Gastrocnemius medialis (tissue), 4 donors: ENCODE results near the gene OCSTAMP. TPM values are rescaled to one million over a fixed set of nuclear protein-coding genes. Genes with fewer than 3 reads are reported as not detected.

Source experiments
- ATAC-seq, 2 donors: fragments of 150-250 bp; one replicate each; pipeline ENCODE4 v1.9.1; 2016
- DNase-seq, 2 donors: peaks; one replicate each; pipeline ENCODE4 v3.0.0-alpha.2; 2019
- H3K27ac ChIP-seq, 4 donors: fragments of 200-600 bp; sonication (generic); 1 replicate in 1 of 4; 2 replicates in 3 of 4; pipeline ENCODE4 v1.5.1; 2016 to 2018; ENCODE audit warnings: mild to moderate bottlenecking in 2 of 4, moderate library complexity in 1 of 4
- H3K27me3 ChIP-seq, 3 donors: fragments of 200-600 bp; sonication (generic) in 2 of 3; 1 replicate in 1 of 3; 2 replicates in 2 of 3; pipeline versions ENCODE4 v1.5.1 to v1.6.0; 2016 to 2019; ENCODE audit warnings: mild to moderate bottlenecking in 1 of 3, moderate library complexity in 1 of 3
- H3K36me3 ChIP-seq, 2 donors: fragments of 200-600 bp; sonication (generic) in 1 of 2; one replicate each; pipeline ENCODE4 v1.5.1; 2017 to 2018
- H3K4me1 ChIP-seq, 2 donors: fragments of 200-600 bp; sonication (generic) in 1 of 2; one replicate each; pipeline ENCODE4 v1.5.1; 2016 to 2017; ENCODE audit warnings: mild to moderate bottlenecking in 2 of 2
- H3K4me3 ChIP-seq, 4 donors: fragments of 200-600 bp; sonication (generic) in 3 of 4; 1 replicate in 1 of 4; 2 replicates in 3 of 4; pipeline ENCODE4 v1.5.1; 2016 to 2019; ENCODE audit warnings: mild to moderate bottlenecking in 2 of 4
- H3K9me3 ChIP-seq, 3 donors: fragments of 200-600 bp; sonication (generic) in 2 of 3; 1 replicate in 1 of 3; 2 replicates in 2 of 3; pipeline ENCODE4 v1.5.1; 2016 to 2019
- POLR2A ChIP-seq, 2 donors: fragments of 450-650 bp; IDR thresholded peaks; one replicate each; pipeline ENCODE4 v1.6.1; 2017; ENCODE audit warnings: antibody characterized with exemption in 2 of 2, mild to moderate bottlenecking in 2 of 2, moderate library complexity in 2 of 2
- in situ Hi-C, 4 donors: fragments of 200-750 bp; cut with MboI; loops; one replicate each; pipeline versions ENCODE4 v1.15.0 to v1.8.0; 2017; ENCODE audit warnings: low sequenced_read_pairs in 4 of 4
- intact Hi-C: fragments of 100-400 bp; cut with DNase I; formaldehyde crosslinking; loops from one replicate; pipeline ENCODE4 v1.15.1; 2023; ENCODE audit warnings: low total_unique reads
- total RNA-seq, 4 donors: library from RNA; depleted of rRNA; stranded (reverse); fragments of >200 nt; gene quantifications; one replicate each; pipeline versions ENCODE4 v1.1.0 to v1.2.3, GENCODE V29; 2016
- TF ChIP-seq, protein P1 (sequence below), 5 experiments: fragments of 450-650 bp in 3 of 5; fragments of 200-600 bp in 2 of 5; sonication (generic) in 2 of 5; IDR thresholded peaks in 4 of 5; conservative IDR thresholded peaks in 1 of 5; 1 replicate in 4 of 5; 2 replicates in 1 of 5; pipeline ENCODE4 v1.5.1; 2016 to 2019; ENCODE audit warnings: antibody characterized with exemption in 5 of 5, mild to moderate bottlenecking in 3 of 5, moderate library complexity in 3 of 5

Gene OCSTAMP
- total RNA-seq, 4 donors from 2014 or later = not detected

DNA sequence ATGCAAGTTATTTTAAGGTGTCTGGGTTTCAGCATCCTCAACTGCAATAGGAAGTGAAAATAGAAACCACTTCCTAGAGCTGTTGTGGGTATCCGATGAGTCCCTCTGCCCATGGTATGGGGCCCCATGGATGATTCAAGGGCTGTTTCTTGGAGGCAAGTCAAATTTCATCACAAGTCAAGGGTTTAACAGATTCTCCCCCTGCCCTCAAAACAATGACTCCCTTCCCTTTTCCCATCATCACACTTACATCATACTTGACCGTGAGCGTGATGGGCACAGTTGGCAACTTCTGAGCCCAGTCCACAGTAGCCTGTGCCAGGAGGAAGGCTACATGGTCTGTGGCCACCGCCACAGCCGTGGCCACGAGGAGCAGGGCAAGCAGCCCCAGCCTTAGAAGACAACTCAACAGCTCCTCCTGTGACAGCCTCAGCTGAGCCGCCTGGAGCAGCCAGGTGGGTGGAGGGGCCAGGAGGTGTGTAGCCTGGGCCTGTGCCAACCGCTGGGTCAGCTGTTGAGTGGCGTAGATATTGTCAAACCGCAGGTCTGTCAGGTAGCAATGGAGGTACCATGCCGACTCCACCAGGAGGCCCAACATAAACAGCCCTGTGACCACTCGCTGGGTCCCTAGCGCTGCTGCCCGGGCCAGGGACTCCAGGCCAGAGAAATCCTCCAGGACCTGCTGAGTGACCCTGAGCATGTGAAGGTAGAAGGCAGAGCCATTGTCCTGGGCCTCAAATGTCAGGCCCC lies 5.2 kb downstream of the OCSTAMP start:
- TF ChIP-seq, protein P1, sequence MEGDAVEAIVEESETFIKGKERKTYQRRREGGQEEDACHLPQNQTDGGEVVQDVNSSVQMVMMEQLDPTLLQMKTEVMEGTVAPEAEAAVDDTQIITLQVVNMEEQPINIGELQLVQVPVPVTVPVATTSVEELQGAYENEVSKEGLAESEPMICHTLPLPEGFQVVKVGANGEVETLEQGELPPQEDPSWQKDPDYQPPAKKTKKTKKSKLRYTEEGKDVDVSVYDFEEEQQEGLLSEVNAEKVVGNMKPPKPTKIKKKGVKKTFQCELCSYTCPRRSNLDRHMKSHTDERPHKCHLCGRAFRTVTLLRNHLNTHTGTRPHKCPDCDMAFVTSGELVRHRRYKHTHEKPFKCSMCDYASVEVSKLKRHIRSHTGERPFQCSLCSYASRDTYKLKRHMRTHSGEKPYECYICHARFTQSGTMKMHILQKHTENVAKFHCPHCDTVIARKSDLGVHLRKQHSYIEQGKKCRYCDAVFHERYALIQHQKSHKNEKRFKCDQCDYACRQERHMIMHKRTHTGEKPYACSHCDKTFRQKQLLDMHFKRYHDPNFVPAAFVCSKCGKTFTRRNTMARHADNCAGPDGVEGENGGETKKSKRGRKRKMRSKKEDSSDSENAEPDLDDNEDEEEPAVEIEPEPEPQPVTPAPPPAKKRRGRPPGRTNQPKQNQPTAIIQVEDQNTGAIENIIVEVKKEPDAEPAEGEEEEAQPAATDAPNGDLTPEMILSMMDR (IDR thresholded peaks at IDR 0.05 in 4 of 5, conservative IDR thresholded peaks at IDR 0.05 in 1 of 5) = no peak
- no peak for TF ChIP-seq POLR2A (IDR thresholded peaks at IDR 0.05)
- no peak for DNase-seq
- Histone ChIP-seq H3K4me1 (no peaks in the 10 kb centered on the region), H3K9me3 (no peaks in the 10 kb centered on the region), H3K27me3 (peaks cover 0 to 7% (median 0%) of the 10 kb centered on the region in 3 donors), H3K27ac (no peak overlapping the region), H3K4me3 (no peak overlapping the region), H3K36me3 (no peaks in the 10 kb centered on the region)
- in situ Hi-C loops (loop anchor here in 1 of 4 donors (25.0 kb wide), 1 partner anchor 108 kb away; no protein-coding TSS in a partner anchor), intact Hi-C loops (no loop called here)
- ATAC-seq = no peak

DNA sequence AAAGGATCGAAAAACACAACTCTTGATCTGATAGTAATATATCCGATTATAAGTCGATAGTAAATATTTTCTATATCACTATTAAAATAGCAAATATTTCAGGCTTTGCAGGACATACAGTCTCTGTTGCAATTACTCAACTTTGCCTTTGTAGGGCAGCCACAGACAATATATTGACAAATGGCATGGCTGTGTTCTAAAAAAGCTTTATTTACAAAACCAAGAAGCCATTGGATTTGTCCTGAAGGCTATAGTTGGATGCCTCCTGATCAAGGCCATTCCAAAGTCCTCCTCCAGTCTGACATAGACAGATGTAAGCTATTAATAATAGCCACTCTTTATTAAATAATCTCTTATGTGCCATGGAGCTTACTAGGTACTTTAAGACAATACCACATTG lies 5.9 kb downstream of the OCSTAMP start:
- H3K9me3 ChIP-seq = no peaks in the 10 kb centered on the region
- TF ChIP-seq, protein P1 (IDR thresholded peaks at IDR 0.05 in 4 of 5, conservative IDR thresholded peaks at IDR 0.05 in 1 of 5) = no peak
- no peak for TF ChIP-seq POLR2A (IDR thresholded peaks at IDR 0.05)
- H3K27ac ChIP-seq = no peak overlapping the region
- ATAC-seq (no peak), DNase-seq (no peak)
- intact Hi-C loops (no loop called here), in situ Hi-C loops (loop anchor here in 1 of 4 donors (25.0 kb wide), 1 partner anchor 107 kb away; no protein-coding TSS in a partner anchor)
- H3K4me1 ChIP-seq = no peaks in the 10 kb centered on the region
- peaks cover 0 to 7% (median 3%) of the 10 kb centered on the region in 3 donors for H3K27me3 ChIP-seq
- H3K4me3 ChIP-seq = no peak overlapping the region
- no peaks in the 10 kb centered on the region for H3K36me3 ChIP-seq

DNA sequence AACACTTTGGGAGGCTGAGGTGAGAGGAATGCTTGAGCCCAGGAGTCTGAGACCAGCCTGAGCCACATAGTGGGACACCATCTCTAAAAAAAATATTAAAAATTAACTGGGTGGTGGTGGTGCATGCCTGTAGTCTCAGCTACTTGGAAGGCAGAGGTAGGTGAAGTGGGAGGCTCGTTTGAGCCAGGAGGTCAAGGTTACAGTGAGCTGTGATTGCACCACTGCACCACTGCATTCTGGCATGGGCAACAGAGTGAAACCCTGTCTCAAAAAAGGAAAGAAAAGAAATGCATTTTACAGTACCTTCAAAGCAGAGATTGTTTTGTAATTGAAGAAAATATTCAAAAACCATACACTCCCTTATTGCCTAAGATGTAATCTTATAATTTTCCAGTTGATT lies 6.5 kb downstream of the OCSTAMP start:
- Histone ChIP-seq H3K27me3 (peaks cover 0 to 9% (median 7%) of the 10 kb centered on the region in 3 donors), H3K27ac (no peak overlapping the region), H3K4me3 (no peak overlapping the region), H3K36me3 (no peaks in the 10 kb centered on the region), H3K9me3 (no peaks in the 10 kb centered on the region), H3K4me1 (no peaks in the 10 kb centered on the region)
- intact Hi-C loops (no loop called here), in situ Hi-C loops (loop anchor here in 1 of 4 donors (25.0 kb wide), 1 partner anchor 107 kb away; no protein-coding TSS in a partner anchor)
- ATAC-seq = no peak
- no peak for TF ChIP-seq POLR2A (IDR thresholded peaks at IDR 0.05)
- TF ChIP-seq, protein P1 (IDR thresholded peaks at IDR 0.05 in 4 of 5, conservative IDR thresholded peaks at IDR 0.05 in 1 of 5) = no peak
- DNase-seq = no peak

DNA sequence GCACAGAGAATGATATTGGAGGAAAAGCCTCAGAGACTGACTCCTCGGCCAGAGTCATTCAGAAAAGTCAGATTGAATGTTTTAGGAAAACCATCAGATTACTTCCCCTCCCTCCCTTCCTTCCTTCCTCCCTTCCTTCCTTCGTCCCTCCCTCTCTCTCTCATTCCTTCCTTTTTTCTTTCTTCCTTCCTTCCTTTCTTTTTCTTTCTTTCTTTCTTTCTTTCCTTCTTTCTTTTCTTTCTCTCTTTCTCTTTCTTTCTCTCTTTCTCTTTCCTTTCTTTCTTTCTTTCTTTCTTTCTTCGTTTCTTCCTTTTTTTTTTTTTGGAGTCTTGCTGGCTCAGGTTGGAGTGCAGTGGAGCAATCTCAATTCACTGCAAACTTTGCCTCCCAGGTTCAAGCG lies 7.4 kb downstream of the OCSTAMP start:
- TF ChIP-seq POLR2A (IDR thresholded peaks at IDR 0.05) = no peak
- TF ChIP-seq, protein P1 (IDR thresholded peaks at IDR 0.05 in 4 of 5, conservative IDR thresholded peaks at IDR 0.05 in 1 of 5) = no peak
- Histone ChIP-seq H3K27me3 (peaks cover 0 to 10% (median 7%) of the 10 kb centered on the region in 3 donors), H3K27ac (no peak overlapping the region), H3K9me3 (no peaks in the 10 kb centered on the region), H3K4me1 (no peaks in the 10 kb centered on the region), H3K4me3 (no peak overlapping the region), H3K36me3 (no peaks in the 10 kb centered on the region)
- in situ Hi-C loops (loop anchor here in 1 of 4 donors (25.0 kb wide), 1 partner anchor 106 kb away; no protein-coding TSS in a partner anchor), intact Hi-C loops (no loop called here)
- ATAC-seq (no peak), DNase-seq (no peak)
